Keratinocyte (primary cell): ENCODE results near the gene IFIT2. TPM values are rescaled to one million over a fixed set of nuclear protein-coding genes. Genes with fewer than 3 reads are reported as not detected.

ENCODE experiments used
- DNase-seq: peaks from one replicate; pipeline ENCODE4 v3.0.0-alpha.2; 2011; ENCODE audit warnings: low read depth, missing footprints, low spot score
- FAIRE-seq: peaks from 2 replicates; lab custom pipeline; 2011; peaks lifted over from hg19 to GRCh38; lab: Jason Lieb, UNC
- H2AFZ ChIP-seq: 2 replicates; pipeline ENCODE4 v1.6.0; 2012; ENCODE audit warnings: low read length, control low read depth, inconsistent platforms; ENCODE audit not compliant: control insufficient read depth
- H3K27ac ChIP-seq: 2 replicates; pipeline ENCODE4 v1.5.1; 2011; ENCODE audit warnings: low read length; ENCODE audit not compliant: control insufficient read depth, insufficient read depth
- H3K27me3 ChIP-seq: 3 replicates; pipeline ENCODE4 v1.6.0; 2011; ENCODE audit warnings: low read length; ENCODE audit not compliant: control insufficient read depth, insufficient read depth; ENCODE audit errors: extremely low read depth
- H3K36me3 ChIP-seq, 2 experiments: 2 replicates in 1 of 2; 3 replicates in 1 of 2; pipeline ENCODE4 v1.5.1; 2011; ENCODE audit warnings: low read length in 2 of 2, mild to moderate bottlenecking in 1 of 2; ENCODE audit not compliant: control insufficient read depth in 2 of 2, insufficient read depth in 2 of 2; ENCODE audit errors: extremely low read depth in 1 of 2
- H3K4me1 ChIP-seq: 3 replicates; pipeline ENCODE4 v1.5.1; 2011; ENCODE audit warnings: low read length; ENCODE audit not compliant: control insufficient read depth, insufficient read depth; ENCODE audit errors: extremely low read depth
- H3K4me2 ChIP-seq: 3 replicates; pipeline ENCODE4 v1.6.0; 2011; ENCODE audit warnings: low read depth, low read length; ENCODE audit not compliant: control insufficient read depth, insufficient read depth; ENCODE audit errors: extremely low read depth
- H3K4me3 ChIP-seq, 3 experiments: fragments of 200-600 bp in 1 of 3; sonication (generic) in 1 of 3; 2 replicates in 2 of 3; 3 replicates in 1 of 3; pipeline ENCODE4 v1.5.1; 2011 to 2016; ENCODE audit warnings: low read length in 3 of 3, mild to moderate bottlenecking in 3 of 3, control low read depth in 2 of 3, inconsistent platforms in 1 of 3, low read depth in 1 of 3, mixed read lengths in 1 of 3, mixed run types in 1 of 3, moderate library complexity in 1 of 3; ENCODE audit not compliant: control insufficient read depth in 2 of 3, insufficient read depth in 2 of 3; ENCODE audit errors: extremely low read depth in 1 of 3
- H3K79me2 ChIP-seq: 2 replicates; pipeline ENCODE4 v1.6.0; 2012; ENCODE audit warnings: low read length; ENCODE audit not compliant: control insufficient read depth, insufficient read depth
- H3K9ac ChIP-seq: 3 replicates; pipeline ENCODE4 v1.6.0; 2011; ENCODE audit warnings: low read length; ENCODE audit not compliant: control insufficient read depth, insufficient read depth; ENCODE audit errors: extremely low read depth
- H3K9me1 ChIP-seq: 3 replicates; pipeline ENCODE4 v1.6.0; 2011; ENCODE audit warnings: low read length; ENCODE audit not compliant: control insufficient read depth, insufficient read depth; ENCODE audit errors: extremely low read depth
- H3K9me3 ChIP-seq: 2 replicates; pipeline ENCODE4 v1.5.1; 2012; ENCODE audit warnings: low read depth, low read length; ENCODE audit not compliant: control insufficient read depth
- H4K20me1 ChIP-seq: 3 replicates; pipeline ENCODE4 v1.6.0; 2011; ENCODE audit warnings: low read length; ENCODE audit not compliant: control insufficient read depth, insufficient read depth; ENCODE audit errors: extremely low read depth
- EZH2 ChIP-seq: IDR thresholded peaks from one replicate; pipeline ENCODE4 v1.6.1; 2012; ENCODE audit warnings: inconsistent platforms, mild to moderate bottlenecking, low read length, moderate library complexity
- dilution Hi-C: fragments of 300-500 bp; cut with MboI; formaldehyde crosslinking; loops from one replicate; pipeline ENCODE4 v1.7.0; 2020; ENCODE audit warnings: low sequenced_read_pairs; ENCODE audit not compliant: extremely low pct_ligation_motif_present
- polyA plus RNA-seq, 5 experiments: library from polyadenylated mRNA; depleted of rRNA in 3 of 5; stranded (reverse) in 3 of 5; stranded (forward) in 1 of 5; unstranded in 1 of 5; fragments of >200 nt; gene quantifications; 1 replicate in 1 of 5; 2 replicates in 3 of 5; 3 replicates in 1 of 5; pipeline versions ENCODE4 v1.2.1 to v1.2.3, GENCODE V29; 2011 to 2012; ENCODE audit warnings: missing spikeins in 2 of 5, low read depth in 1 of 5, low replicate concordance in 1 of 5
- TF ChIP-seq, protein P1 (sequence below), 3 experiments: IDR thresholded peaks in 1 of 3; conservative IDR thresholded peaks in 1 of 3; optimal IDR thresholded peaks in 1 of 3; 2 replicates in 2 of 3; 3 replicates in 1 of 3; pipeline versions ENCODE3 to v1.5.1; 2011; ENCODE audit warnings: low read length in 3 of 3, mild to moderate bottlenecking in 3 of 3, moderate library complexity in 2 of 3, control low read depth in 1 of 3, inconsistent platforms in 1 of 3; ENCODE audit not compliant: insufficient read depth in 2 of 3; ENCODE audit errors: extremely low read depth in 1 of 3

IFIT2 gene
- polyA plus RNA-seq, 1 donor (not counting 4 experiments of a cell fraction or from before 2014, with no cell fraction given) = 3.9 TPM

GRCh38 chr10:89345367-89346000, 43.6 kb downstream of the IFIT2 start:
- no peaks in the 10 kb centered on the region for H4K20me1 ChIP-seq
- H3K4me2 ChIP-seq = no peak overlapping the region
- H2AFZ ChIP-seq = no peak overlapping the region
- H3K27ac ChIP-seq = no peak overlapping the region
- H3K27me3 ChIP-seq = no peaks in the 10 kb centered on the region
- H3K9me3 ChIP-seq = no peaks in the 10 kb centered on the region
- H3K79me2 ChIP-seq = no peaks in the 10 kb centered on the region
- no peak for TF ChIP-seq EZH2
- TF ChIP-seq, protein P1, sequence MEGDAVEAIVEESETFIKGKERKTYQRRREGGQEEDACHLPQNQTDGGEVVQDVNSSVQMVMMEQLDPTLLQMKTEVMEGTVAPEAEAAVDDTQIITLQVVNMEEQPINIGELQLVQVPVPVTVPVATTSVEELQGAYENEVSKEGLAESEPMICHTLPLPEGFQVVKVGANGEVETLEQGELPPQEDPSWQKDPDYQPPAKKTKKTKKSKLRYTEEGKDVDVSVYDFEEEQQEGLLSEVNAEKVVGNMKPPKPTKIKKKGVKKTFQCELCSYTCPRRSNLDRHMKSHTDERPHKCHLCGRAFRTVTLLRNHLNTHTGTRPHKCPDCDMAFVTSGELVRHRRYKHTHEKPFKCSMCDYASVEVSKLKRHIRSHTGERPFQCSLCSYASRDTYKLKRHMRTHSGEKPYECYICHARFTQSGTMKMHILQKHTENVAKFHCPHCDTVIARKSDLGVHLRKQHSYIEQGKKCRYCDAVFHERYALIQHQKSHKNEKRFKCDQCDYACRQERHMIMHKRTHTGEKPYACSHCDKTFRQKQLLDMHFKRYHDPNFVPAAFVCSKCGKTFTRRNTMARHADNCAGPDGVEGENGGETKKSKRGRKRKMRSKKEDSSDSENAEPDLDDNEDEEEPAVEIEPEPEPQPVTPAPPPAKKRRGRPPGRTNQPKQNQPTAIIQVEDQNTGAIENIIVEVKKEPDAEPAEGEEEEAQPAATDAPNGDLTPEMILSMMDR (optimal IDR thresholded peaks at IDR 0.05 in 1 of 3, IDR thresholded peaks at IDR 0.05 in 1 of 3, conservative IDR thresholded peaks at IDR 0.05 in 1 of 3; ENCODE audit: extremely low read depth in 1 of 3, insufficient read depth in 2 of 3, low read length in 3 of 3) = no peak
- dilution Hi-C loops = no loop called here
- H3K4me3 ChIP-seq = no peak overlapping the region
- H3K9ac ChIP-seq = no peak overlapping the region
- peaks cover 6% of the 10 kb centered on the region for H3K4me1 ChIP-seq
- no peaks in the 10 kb centered on the region for H3K36me3 ChIP-seq
- H3K9me1 ChIP-seq = no peaks in the 10 kb centered on the region
- DNase-seq (no peak), FAIRE-seq (no peak)

GRCh38 chr10:89346405-89347254, 44.8 kb downstream of the IFIT2 start:
- Histone ChIP-seq H4K20me1 (no peaks in the 10 kb centered on the region), H3K36me3 (no peaks in the 10 kb centered on the region), H3K9ac (no peak overlapping the region), H3K9me1 (no peaks in the 10 kb centered on the region), H3K27me3 (no peaks in the 10 kb centered on the region), H2AFZ (no peak overlapping the region), H3K27ac (no peak overlapping the region), H3K9me3 (no peaks in the 10 kb centered on the region), H3K4me2 (no peak overlapping the region), H3K4me3 (no peak overlapping the region), H3K4me1 (peaks cover 13% of the 10 kb centered on the region), H3K79me2 (no peaks in the 10 kb centered on the region)
- FAIRE-seq = no peak
- DNase-seq = no peak
- no peak for TF ChIP-seq EZH2
- TF ChIP-seq, protein P1 (optimal IDR thresholded peaks at IDR 0.05 in 1 of 3, IDR thresholded peaks at IDR 0.05 in 1 of 3, conservative IDR thresholded peaks at IDR 0.05 in 1 of 3; ENCODE audit: extremely low read depth in 1 of 3, insufficient read depth in 2 of 3, low read length in 3 of 3) = no peak
- dilution Hi-C loops = no loop called here
